ENCODE measurements around the gene TM4SF1.

TM4SF1 gene

GRCh38 chr3:149390772-149391212 is 13.3 kb upstream of the TM4SF1 start:
- Histone ChIP-seq H3K4me3 (ENCODE audit: insufficient read depth in 1 of 2, low read depth in 1 of 2, low read length in 2 of 2) (no peak overlapping the region), H2BK15ac (ENCODE audit: low read depth, poor library complexity, severe bottlenecking) (no peak overlapping the region), H3K9me3 (ENCODE audit: control insufficient read depth, low read length) (peaks cover 5% of the 10 kb centered on the region), H3K9ac (ENCODE audit: low read length) (no peak overlapping the region), H3K4me2 (ENCODE audit: low read length, poor library complexity, severe bottlenecking) (no peak overlapping the region), H2BK12ac (ENCODE audit: low read length in 2 of 2) (peak overlapping the region in 1 of 2 experiments; percentile 91), H3K18ac (ENCODE audit: low read depth in 1 of 2, low read length in 2 of 2) (peak overlapping the region in 1 of 2 experiments; percentile 15), H3K4me1 (ENCODE audit: control insufficient read depth, insufficient read depth, low read depth, low read length) (peaks cover 2% of the 10 kb centered on the region), H2AFZ (ENCODE audit: low read depth, low read length) (no peak overlapping the region), H3K36me3 (ENCODE audit: control insufficient read depth in 1 of 2, insufficient read depth in 2 of 2, low read depth in 1 of 2, low read length in 2 of 2) (no peaks in the 10 kb centered on the region), H4K8ac (ENCODE audit: low read length) (no peak overlapping the region), H2BK5ac (ENCODE audit: low read depth, low read length, poor library complexity, severe bottlenecking) (no peak overlapping the region), H3K27ac (ENCODE audit: low read length, poor library complexity, severe bottlenecking) (no peak overlapping the region), H3K27me3 (ENCODE audit: control insufficient read depth in 1 of 2, insufficient read depth in 1 of 2, low read length in 2 of 2) (no peaks in the 10 kb centered on the region), H3K14ac (ENCODE audit: low read length in 2 of 2) (peak overlapping the region in 1 of 2 experiments; percentile 6), H3K23ac (ENCODE audit: low read length in 2 of 2) (no peak overlapping the region), H2AK5ac (ENCODE audit: low read length, severe bottlenecking) (peak overlapping the region; percentile 34), H4K91ac (ENCODE audit: low read length) (peak overlapping the region; percentile 4), H3K79me1 (replicated peaks; ENCODE audit: low read length, poor library complexity, severe bottlenecking) (no peaks in the 10 kb centered on the region), H3K4ac (ENCODE audit: low read depth in 1 of 2, low read length in 2 of 2) (peak overlapping the region in 1 of 2 experiments; percentile 9), H2BK120ac (ENCODE audit: low read depth, low read length) (no peak overlapping the region)
- DNase-seq: no peak
- WGBS: 91% methylated on average over 6 of the region's 6 CpGs

GRCh38 chr3:149390294-149390693 is 12.8 kb upstream of the TM4SF1 start:
- H4K91ac ChIP-seq (ENCODE audit: low read length): no peak overlapping the region
- H3K4ac ChIP-seq (ENCODE audit: low read depth in 1 of 2, low read length in 2 of 2): no peak overlapping the region
- H3K23ac ChIP-seq (ENCODE audit: low read length in 2 of 2): no peak overlapping the region
- H2BK12ac ChIP-seq (ENCODE audit: low read length in 2 of 2): no peak overlapping the region
- peaks cover 2% of the 10 kb centered on the region for H3K4me1 ChIP-seq (ENCODE audit: control insufficient read depth, insufficient read depth, low read depth, low read length)
- no peak overlapping the region for H2BK120ac ChIP-seq (ENCODE audit: low read depth, low read length)
- H3K9ac ChIP-seq (ENCODE audit: low read length): no peak overlapping the region
- no peak overlapping the region for H2AK5ac ChIP-seq (ENCODE audit: low read length, severe bottlenecking)
- H3K27me3 ChIP-seq (ENCODE audit: control insufficient read depth in 1 of 2, insufficient read depth in 1 of 2, low read length in 2 of 2): no peaks in the 10 kb centered on the region
- H2AFZ ChIP-seq (ENCODE audit: low read depth, low read length): no peak overlapping the region
- DNase-seq: no peak
- H3K36me3 ChIP-seq (ENCODE audit: control insufficient read depth in 1 of 2, insufficient read depth in 2 of 2, low read depth in 1 of 2, low read length in 2 of 2): no peaks in the 10 kb centered on the region
- no peak overlapping the region for H3K14ac ChIP-seq (ENCODE audit: low read length in 2 of 2)
- H3K79me1 ChIP-seq (replicated peaks; ENCODE audit: low read length, poor library complexity, severe bottlenecking): no peaks in the 10 kb centered on the region
- WGBS: 96% methylated on average over 2 of the region's 2 CpGs
- H2BK15ac ChIP-seq (ENCODE audit: low read depth, poor library complexity, severe bottlenecking): no peak overlapping the region
- no peak overlapping the region for H3K27ac ChIP-seq (ENCODE audit: low read length, poor library complexity, severe bottlenecking)
- H2BK5ac ChIP-seq (ENCODE audit: low read depth, low read length, poor library complexity, severe bottlenecking): no peak overlapping the region
- H4K8ac ChIP-seq (ENCODE audit: low read length): no peak overlapping the region
- no peak overlapping the region for H3K4me2 ChIP-seq (ENCODE audit: low read length, poor library complexity, severe bottlenecking)
- H3K4me3 ChIP-seq (ENCODE audit: insufficient read depth in 1 of 2, low read depth in 1 of 2, low read length in 2 of 2): no peak overlapping the region
- no peak overlapping the region for H3K18ac ChIP-seq (ENCODE audit: low read depth in 1 of 2, low read length in 2 of 2)
- H3K9me3 ChIP-seq (ENCODE audit: control insufficient read depth, low read length): peaks cover 5% of the 10 kb centered on the region

- no peak overlapping the region for H3K4me2 ChIP-seq (ENCODE audit: low read length, poor library complexity, severe bottlenecking)
- H3K23ac ChIP-seq (ENCODE audit: low read length in 2 of 2): no peak overlapping the region
- no peaks in the 10 kb centered on the region for H3K79me1 ChIP-seq (replicated peaks; ENCODE audit: low read length, poor library complexity, severe bottlenecking)
- H3K9ac ChIP-seq (ENCODE audit: low read length): peak overlapping the region; percentile 83
- H3K27me3 ChIP-seq (ENCODE audit: control insufficient read depth in 1 of 2, insufficient read depth in 1 of 2, low read length in 2 of 2): no peaks in the 10 kb centered on the region
- no peak overlapping the region for H3K27ac ChIP-seq (ENCODE audit: low read length, poor library complexity, severe bottlenecking)
- H3K4me3 ChIP-seq (ENCODE audit: insufficient read depth in 1 of 2, low read depth in 1 of 2, low read length in 2 of 2): no peak overlapping the region
- H3K18ac ChIP-seq (ENCODE audit: low read depth in 1 of 2, low read length in 2 of 2): peak overlapping the region in 1 of 2 experiments; percentile 67
- peaks cover 2% of the 10 kb centered on the region for H3K4me1 ChIP-seq (ENCODE audit: control insufficient read depth, insufficient read depth, low read depth, low read length)
- H2BK5ac ChIP-seq (ENCODE audit: low read depth, low read length, poor library complexity, severe bottlenecking): no peak overlapping the region
- no peak overlapping the region for H4K91ac ChIP-seq (ENCODE audit: low read length)
- H2BK12ac ChIP-seq (ENCODE audit: low read length in 2 of 2): peak overlapping the region; percentile 51 to 99
- no peak overlapping the region for H4K8ac ChIP-seq (ENCODE audit: low read length)
- no peaks in the 10 kb centered on the region for H3K36me3 ChIP-seq (ENCODE audit: control insufficient read depth in 1 of 2, insufficient read depth in 2 of 2, low read depth in 1 of 2, low read length in 2 of 2)
- 100% methylated on average over 2 of the region's 3 CpGs for WGBS
- no peak overlapping the region for H3K14ac ChIP-seq (ENCODE audit: low read length in 2 of 2)
- H2BK15ac ChIP-seq (ENCODE audit: low read depth, poor library complexity, severe bottlenecking): no peak overlapping the region
- no peak overlapping the region for H2BK120ac ChIP-seq (ENCODE audit: low read depth, low read length)
- H2AFZ ChIP-seq (ENCODE audit: low read depth, low read length): no peak overlapping the region
- peak overlapping the region; percentile 25 for H2AK5ac ChIP-seq (ENCODE audit: low read length, severe bottlenecking)
- no peak for DNase-seq
- H3K4ac ChIP-seq (ENCODE audit: low read depth in 1 of 2, low read length in 2 of 2): no peak overlapping the region
- peaks cover 5% of the 10 kb centered on the region for H3K9me3 ChIP-seq (ENCODE audit: control insufficient read depth, low read length)
Measured at GRCh38 chr3:149388531-149389417, 11.3 kb upstream of the TM4SF1 start.

- Histone ChIP-seq H3K14ac (ENCODE audit: low read length in 2 of 2) (peak overlapping the region in 1 of 2 experiments; percentile 29), H3K4me2 (ENCODE audit: low read length, poor library complexity, severe bottlenecking) (no peak overlapping the region), H2BK5ac (ENCODE audit: low read depth, low read length, poor library complexity, severe bottlenecking) (no peak overlapping the region), H3K27me3 (ENCODE audit: control insufficient read depth in 1 of 2, insufficient read depth in 1 of 2, low read length in 2 of 2) (no peaks in the 10 kb centered on the region), H3K4me3 (ENCODE audit: insufficient read depth in 1 of 2, low read depth in 1 of 2, low read length in 2 of 2) (no peak overlapping the region), H3K9ac (ENCODE audit: low read length) (peak overlapping the region; percentile 83), H2BK12ac (ENCODE audit: low read length in 2 of 2) (peak overlapping the region; percentile 49 to 60), H4K8ac (ENCODE audit: low read length) (no peak overlapping the region), H2AFZ (ENCODE audit: low read depth, low read length) (no peak overlapping the region), H3K4me1 (ENCODE audit: control insufficient read depth, insufficient read depth, low read depth, low read length) (peaks cover 2% of the 10 kb centered on the region), H2BK15ac (ENCODE audit: low read depth, poor library complexity, severe bottlenecking) (peak overlapping the region; percentile 2), H3K79me1 (replicated peaks; ENCODE audit: low read length, poor library complexity, severe bottlenecking) (no peaks in the 10 kb centered on the region), H2AK5ac (ENCODE audit: low read length, severe bottlenecking) (no peak overlapping the region), H2BK120ac (ENCODE audit: low read depth, low read length) (no peak overlapping the region), H3K18ac (ENCODE audit: low read depth in 1 of 2, low read length in 2 of 2) (peak overlapping the region in 1 of 2 experiments; percentile 5), H3K9me3 (ENCODE audit: control insufficient read depth, low read length) (peaks cover 5% of the 10 kb centered on the region), H3K36me3 (ENCODE audit: control insufficient read depth in 1 of 2, insufficient read depth in 2 of 2, low read depth in 1 of 2, low read length in 2 of 2) (no peaks in the 10 kb centered on the region), H3K27ac (ENCODE audit: low read length, poor library complexity, severe bottlenecking) (no peak overlapping the region), H4K91ac (ENCODE audit: low read length) (no peak overlapping the region), H3K4ac (ENCODE audit: low read depth in 1 of 2, low read length in 2 of 2) (no peak overlapping the region), H3K23ac (ENCODE audit: low read length in 2 of 2) (no peak overlapping the region)
- WGBS: 35% methylated on average over 8 of the region's 8 CpGs
- DNase-seq: peak; percentile 88
Measured at GRCh38 chr3:149388001-149388440, 10.6 kb upstream of the TM4SF1 start.

Measured in mesenchymal stem cell (in vitro differentiated cells and primary cell).